Activated CD4-positive, alpha-beta T cell treated with anti-CD3 and anti-CD28 coated beads for 36 hours (primary cell): ENCODE measurements around the gene TUBGCP6. TPM values are rescaled to one million over a fixed set of nuclear protein-coding genes. Genes with fewer than 3 reads are reported as not detected.
A peak's percentile ranks its signal among the peaks of the same experiment; 100 is the strongest.
"Not testable (repeated sequence)": the region's sequence is repeated elsewhere in the genome, so short reads cannot be mapped to it uniquely, and the experiment has no call there.

Experiments
- ATAC-seq: fragments of 200-7000 bp; cut with Tn5 transposase; one replicate; pipeline ENCODE4 v1.10.0; 2021; ENCODE audit warnings: mild to moderate bottlenecking, moderate library complexity
- CTCF ChIA-PET: fragments of 350-600 bp; sonication (Branson Sonifier 250); formaldehyde crosslinking; loops from one replicate; lab custom pipeline; 2021; ENCODE audit warnings: antibody characterized with exemption; lab: Charles Lee
- POLR2A ChIA-PET: fragments of 350-600 bp; sonication (Branson Sonifier 250); formaldehyde crosslinking; loops from one replicate; lab custom pipeline; 2021; ENCODE audit warnings: antibody characterized with exemption, inconsistent platforms; lab: Charles Lee
- DNase-seq: peaks from one replicate; pipeline ENCODE4 v3.0.0-alpha.2; 2020
- H3K27ac Mint-ChIP-seq: one replicate; pipeline ENCODE4 v1.8.0; 2021; ENCODE audit warnings: mixed read lengths
- H3K27me3 Mint-ChIP-seq: one replicate; pipeline ENCODE4 v1.8.0; 2021; ENCODE audit warnings: mixed read lengths
- H3K36me3 Mint-ChIP-seq: one replicate; pipeline ENCODE4 v1.8.0; 2021; ENCODE audit warnings: low read depth, mixed read lengths
- H3K4me1 Mint-ChIP-seq: one replicate; pipeline ENCODE4 v1.8.0; 2021; ENCODE audit warnings: mixed read lengths
- H3K4me3 Mint-ChIP-seq: one replicate; pipeline ENCODE4 v1.8.0; 2021; ENCODE audit warnings: mild to moderate bottlenecking, moderate library complexity, mixed read lengths
- H3K9me3 Mint-ChIP-seq: one replicate; pipeline ENCODE4 v1.8.0; 2021; ENCODE audit warnings: low read depth, mixed read lengths
- intact Hi-C, 2 experiments: fragments of 100-400 bp; cut with DNase I in 1 of 2; cut with micrococcal nuclease in 1 of 2; formaldehyde crosslinking; loops; one replicate each; pipeline versions ENCODE4 v1.14.2 to v1.15.1; 2022 to 2024; cut with DNase I, micrococcal nuclease
- total RNA-seq, 2 experiments: library from RNA; stranded (reverse); gene quantifications; one replicate each; pipeline ENCODE4 v1.2.3, GENCODE V29; 2021

Gene TUBGCP6
- total RNA-seq, 2 experiments from 2014 or later: 42.2 to 49.2 TPM

DNA sequence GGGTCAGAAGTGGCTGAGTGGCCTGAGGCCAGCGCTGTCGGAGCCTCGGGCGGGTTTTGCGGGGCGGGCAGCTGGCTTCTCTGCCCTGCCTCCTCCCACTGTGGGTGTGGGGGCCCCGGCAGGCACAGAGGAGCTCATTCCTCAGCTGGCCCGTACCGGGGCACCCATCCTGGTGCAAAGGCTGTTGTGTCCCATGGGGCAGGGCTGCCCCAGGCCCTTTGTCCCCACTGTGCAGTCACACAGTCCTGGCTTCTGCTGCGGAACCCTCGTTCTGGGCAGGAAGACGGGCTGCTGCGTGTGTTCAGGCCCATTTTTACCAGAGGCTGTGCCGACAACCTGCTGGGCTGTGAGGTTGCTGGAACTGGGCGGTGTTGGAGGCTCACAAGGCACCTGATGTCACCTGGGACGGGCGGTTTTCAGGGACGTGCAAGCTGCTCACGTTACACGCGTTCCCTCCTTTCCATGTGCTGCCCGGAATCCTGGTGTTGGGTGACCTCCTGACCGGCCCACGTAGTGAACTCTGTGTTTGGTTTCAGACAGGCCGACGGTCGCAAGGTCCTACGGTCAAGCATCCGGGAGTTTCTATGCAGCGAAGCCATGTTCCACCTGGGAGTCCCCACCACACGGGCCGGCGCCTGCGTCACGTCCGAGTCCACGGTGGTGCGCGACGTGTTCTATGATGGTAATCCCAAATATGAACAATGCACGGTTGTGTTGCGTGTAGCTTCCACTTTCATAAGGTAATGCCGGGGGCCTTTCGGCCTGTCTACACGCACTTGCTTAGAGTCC lies 38.8 kb downstream of the TUBGCP6 start:
- intact Hi-C loops: no loop called here
- ChIA-PET CTCF (no interaction called here), POLR2A (no interaction called here)
- DNase-seq: no peak
- ATAC-seq: no peak
- H3K36me3 Mint-ChIP-seq: peaks cover 14% of the 10 kb centered on the region
- no peaks in the 10 kb centered on the region for H3K9me3 Mint-ChIP-seq
- H3K27me3 Mint-ChIP-seq: no peaks in the 10 kb centered on the region
- H3K4me3 Mint-ChIP-seq: no peak overlapping the region
- peaks cover 21% of the 10 kb centered on the region for H3K4me1 Mint-ChIP-seq
- no peak overlapping the region for H3K27ac Mint-ChIP-seq

DNA sequence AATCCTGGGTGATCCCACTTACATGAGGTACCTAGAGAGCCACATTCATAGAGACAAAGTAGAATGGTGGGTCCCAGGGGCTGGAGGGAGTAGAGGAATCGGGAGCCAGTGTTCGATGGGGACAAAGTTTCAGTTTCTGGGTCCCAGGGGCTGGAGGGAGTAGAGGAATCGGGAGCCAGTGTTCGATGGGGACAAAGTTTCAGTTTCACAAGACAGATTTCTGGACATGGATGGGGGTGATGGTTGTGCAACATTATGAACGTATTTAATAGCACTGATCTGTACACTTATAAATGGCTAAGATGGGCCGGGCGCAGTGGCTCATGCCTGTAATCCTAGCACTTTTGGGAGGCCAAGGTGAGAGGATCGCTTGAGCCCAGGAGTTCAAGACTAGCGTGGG lies 39.8 kb downstream of the TUBGCP6 start:
- H3K4me3 Mint-ChIP-seq, DNase-seq, ATAC-seq, H3K9me3 Mint-ChIP-seq, H3K27ac Mint-ChIP-seq, H3K27me3 Mint-ChIP-seq, CTCF ChIA-PET, POLR2A ChIA-PET, intact Hi-C loops: not testable (repeated sequence)
- Mint-ChIP-seq H3K36me3 (peaks cover 14% of the 10 kb centered on the region), H3K4me1 (peaks cover 21% of the 10 kb centered on the region)

DNA sequence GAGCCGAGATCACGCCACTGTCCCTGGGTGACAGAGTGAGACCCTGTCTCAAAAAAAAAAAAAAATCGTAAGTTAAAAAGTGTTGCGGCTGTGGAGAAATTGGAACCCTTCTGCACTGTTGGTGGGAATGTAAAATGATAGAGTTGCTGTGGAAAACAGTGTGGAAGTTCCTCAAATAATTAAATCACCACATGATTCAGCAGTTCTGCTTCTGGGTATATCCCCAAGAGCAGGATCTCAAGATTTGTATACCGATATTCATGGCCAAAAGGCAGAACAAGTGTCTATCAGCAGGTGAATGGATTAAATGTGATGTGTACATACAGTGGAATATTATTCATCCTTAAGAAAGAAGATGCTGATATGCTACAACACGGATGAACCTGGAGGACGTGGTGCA lies 40.3 kb downstream of the TUBGCP6 start:
- ATAC-seq: no peak
- Mint-ChIP-seq H3K9me3 (no peaks in the 10 kb centered on the region), H3K4me3 (no peak overlapping the region), H3K4me1 (peaks cover 21% of the 10 kb centered on the region), H3K27me3 (no peaks in the 10 kb centered on the region), H3K27ac (no peak overlapping the region), H3K36me3 (peaks cover 12% of the 10 kb centered on the region)
- ChIA-PET CTCF (no interaction called here), POLR2A (interaction anchor here (0.6 kb wide), 1 partner anchor 258 kb away, joined by 3 read pairs; no protein-coding TSS in a partner anchor)
- DNase-seq: no peak
- intact Hi-C loops: no loop called here

DNA sequence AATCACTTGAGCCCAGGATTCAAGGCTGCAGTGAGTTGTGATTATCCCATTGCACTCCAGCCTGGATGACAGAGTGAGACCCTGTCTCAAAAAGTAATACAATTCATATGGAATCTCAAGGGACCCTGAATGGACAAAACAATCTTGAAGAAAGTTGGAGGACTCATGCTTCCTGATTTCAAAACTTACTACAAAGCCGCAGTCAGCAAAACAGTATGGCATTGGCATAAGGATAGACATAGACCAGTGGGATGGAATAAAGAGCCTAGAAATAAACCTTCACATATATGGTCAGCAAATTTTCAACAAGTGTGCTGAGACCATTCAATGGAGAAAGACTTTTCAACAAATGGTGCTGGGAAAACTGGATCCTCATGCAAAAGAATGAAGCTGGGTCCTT lies 41.5 kb downstream of the TUBGCP6 start:
- POLR2A ChIA-PET: no interaction called here
- ATAC-seq: no peak

DNA sequence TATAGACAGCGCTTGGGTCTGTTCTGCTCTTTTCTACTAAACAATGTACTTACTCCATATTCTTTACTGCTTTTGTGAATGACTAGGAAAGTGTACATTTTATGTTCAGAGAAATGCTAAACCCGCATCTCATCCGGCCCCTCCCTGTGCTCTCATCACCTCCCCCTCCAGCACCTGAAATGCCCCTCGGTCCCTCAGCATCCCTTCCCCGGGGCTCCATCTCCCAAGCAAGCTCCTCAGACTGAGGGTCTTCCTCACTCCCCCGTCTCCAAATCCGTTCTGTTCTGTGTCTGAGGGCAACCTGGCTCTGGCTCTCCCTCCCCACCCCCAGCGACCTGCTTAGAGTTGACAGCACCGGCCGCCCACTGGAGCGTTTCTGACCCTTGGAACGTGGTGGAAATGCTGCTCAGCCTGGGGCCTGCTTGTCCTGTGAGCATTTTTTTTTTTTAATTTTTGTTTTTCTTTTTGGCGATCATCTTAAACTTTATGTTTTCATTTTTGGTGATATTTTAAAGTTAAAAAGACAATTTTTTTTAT lies 42.6 kb downstream of the TUBGCP6 start:
- ChIA-PET CTCF (interaction anchor here (1.3 kb wide), 1 partner anchor 10 kb away, joined by 4 read pairs; no protein-coding TSS in a partner anchor), POLR2A (interaction anchor here (1.2 kb wide), 1 partner anchor 11 kb away, joined by 4 read pairs; no protein-coding TSS in a partner anchor)
- Mint-ChIP-seq H3K4me3 (peak overlapping the region; percentile 79), H3K4me1 (peaks cover 23% of the 10 kb centered on the region), H3K27me3 (no peaks in the 10 kb centered on the region), H3K36me3 (peaks cover 20% of the 10 kb centered on the region), H3K9me3 (no peaks in the 10 kb centered on the region), H3K27ac (peak overlapping the region; percentile 19)
- intact Hi-C loops: no loop called here
- no peak for DNase-seq
- no peak for ATAC-seq

More for the DNA sequence above, 41.5 kb downstream of the TUBGCP6 start:
- H3K4me3 Mint-ChIP-seq: no peak overlapping the region
- peaks cover 15% of the 10 kb centered on the region for H3K36me3 Mint-ChIP-seq
- H3K27me3 Mint-ChIP-seq: no peaks in the 10 kb centered on the region
- CTCF ChIA-PET: interaction anchor here (1.0 kb wide), 1 partner anchor 12 kb away, joined by 3 read pairs; no protein-coding TSS in a partner anchor
- H3K27ac Mint-ChIP-seq: no peak overlapping the region
- DNase-seq: no peak
- H3K9me3 Mint-ChIP-seq: no peaks in the 10 kb centered on the region
- intact Hi-C loops: no loop called here
- H3K4me1 Mint-ChIP-seq: peaks cover 23% of the 10 kb centered on the region

DNA sequence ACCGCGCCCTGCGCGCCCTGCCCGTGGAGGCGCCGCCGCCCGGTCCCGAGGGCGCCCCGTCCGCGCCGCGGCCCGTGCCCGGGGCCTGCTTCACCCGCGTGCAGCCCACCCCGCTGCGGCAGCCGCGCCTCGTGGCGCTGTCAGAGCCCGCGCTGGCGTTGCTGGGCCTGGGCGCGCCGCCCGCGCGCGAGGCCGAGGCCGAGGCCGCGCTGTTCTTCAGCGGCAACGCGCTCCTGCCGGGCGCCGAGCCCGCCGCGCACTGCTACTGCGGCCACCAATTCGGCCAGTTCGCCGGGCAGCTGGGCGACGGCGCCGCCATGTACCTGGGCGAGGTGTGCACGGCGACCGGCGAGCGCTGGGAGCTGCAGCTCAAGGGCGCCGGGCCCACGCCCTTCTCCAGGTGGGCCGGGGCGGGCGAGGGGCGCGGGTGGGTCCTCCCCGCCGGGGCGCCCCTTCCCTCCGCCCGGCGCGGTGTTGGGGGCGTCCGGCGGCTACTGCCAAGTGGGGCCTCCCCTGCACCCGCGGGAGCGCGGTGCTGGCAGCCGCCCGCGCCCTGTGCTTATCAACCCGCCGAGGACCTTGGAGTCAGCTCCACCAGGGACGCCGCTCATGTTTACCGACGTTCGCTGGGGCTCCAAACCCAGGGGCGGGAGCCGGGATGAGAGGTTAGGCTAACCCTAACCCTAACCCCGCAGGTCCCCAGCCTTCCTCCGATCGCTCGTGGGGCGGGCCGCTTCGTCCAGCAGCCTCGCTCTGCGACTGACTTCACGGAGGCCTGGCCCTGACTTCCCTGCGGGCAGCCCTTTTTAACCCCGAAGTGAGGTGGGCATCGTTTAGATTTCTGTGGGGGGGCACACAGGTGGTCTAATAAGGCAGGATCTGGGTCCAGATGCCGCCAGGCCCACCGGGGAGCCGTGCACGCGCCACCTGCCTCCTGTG lies 43.4 kb downstream of the TUBGCP6 start:
- peak; percentile 25 for ATAC-seq
- intact Hi-C loops: no loop called here
- DNase-seq: peak; percentile 50
- peak overlapping the region; percentile 19 for H3K27ac Mint-ChIP-seq
- ChIA-PET POLR2A (interaction anchor here (1.2 kb wide), 1 partner anchor 10 kb away, joined by 4 read pairs; no protein-coding TSS in a partner anchor), CTCF (interaction anchor here (0.6 to 1.3 kb wide), 2 partner anchors 10 to 307 kb away, joined by 3 to 4 read pairs; no protein-coding TSS in a partner anchor)
- H3K9me3 Mint-ChIP-seq: no peaks in the 10 kb centered on the region
- peak overlapping the region; percentile 79 for H3K4me3 Mint-ChIP-seq
- H3K36me3 Mint-ChIP-seq: peaks cover 21% of the 10 kb centered on the region
- H3K4me1 Mint-ChIP-seq: peaks cover 23% of the 10 kb centered on the region
- no peaks in the 10 kb centered on the region for H3K27me3 Mint-ChIP-seq

DNA sequence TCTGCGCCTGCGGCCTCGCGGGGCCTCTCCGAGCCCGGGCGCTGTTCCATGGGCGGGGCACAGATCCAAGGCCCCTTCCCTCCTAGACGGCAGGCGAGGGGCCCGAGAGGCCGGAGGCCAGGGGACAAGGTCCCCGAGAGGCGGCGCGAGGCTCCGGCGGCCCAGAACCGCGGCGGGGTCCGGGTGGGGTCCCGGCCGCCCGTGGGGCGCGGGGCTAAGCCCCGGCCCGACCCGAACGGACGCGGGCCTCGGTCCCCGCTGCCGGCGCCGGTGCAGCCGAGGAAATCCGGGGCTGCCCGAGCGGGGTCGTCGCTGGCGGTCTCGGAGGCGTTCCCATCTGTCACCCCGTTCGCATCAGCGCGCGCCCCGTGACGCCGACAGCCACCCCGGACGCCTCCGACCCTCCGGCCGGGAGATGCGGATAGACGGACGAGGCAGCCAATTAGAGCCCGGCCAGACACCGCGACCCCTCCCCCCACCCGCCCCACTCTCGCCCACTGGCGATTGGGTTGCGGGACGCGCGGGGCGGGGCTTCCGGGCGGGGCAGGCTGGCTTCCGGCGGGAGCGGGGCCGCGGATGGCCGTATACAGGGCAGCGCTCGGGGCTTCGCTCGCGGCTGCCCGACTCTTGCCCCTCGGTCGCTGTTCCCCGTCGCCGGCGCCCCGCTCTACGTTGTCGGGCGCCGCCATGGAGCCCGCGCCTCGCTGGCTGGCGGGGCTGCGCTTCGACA lies 44.2 kb downstream of the TUBGCP6 start, which contains the start of gene SELENOO:
Gene SELENOO, plus strand, starts transcription at position 551 of the 730 bp plus-strand sequence. Its CDS starts 26 bp downstream, at position 577.
- H3K4me3 Mint-ChIP-seq: peak within 1 kb of the TSS; percentile 79
- H3K9me3 Mint-ChIP-seq: no peaks in the 10 kb centered on the region
- no peaks in the 10 kb centered on the region for H3K27me3 Mint-ChIP-seq
- CTCF ChIA-PET: interaction anchor here (0.6 to 1.3 kb wide), 2 partner anchors 9 to 307 kb away, joined by 3 to 4 read pairs; no protein-coding TSS in a partner anchor
- H3K27ac Mint-ChIP-seq: no peak within 1 kb of the TSS
- DNase-seq: peak; percentile 94
- POLR2A ChIA-PET: interaction anchor here (1.2 kb wide), 1 partner anchor 10 kb away, joined by 4 read pairs; no protein-coding TSS in a partner anchor
- intact Hi-C loops: loop anchor here (1.0 kb wide), 5 partner anchors 9 to 142 kb away; partner anchors contain the start of gene TRABD (in 1 of the 2)
- peaks cover 23% of the 10 kb centered on the region for H3K4me1 Mint-ChIP-seq
- ATAC-seq: peak; percentile 91
- peaks cover 26% of the 10 kb centered on the region for H3K36me3 Mint-ChIP-seq

DNA sequence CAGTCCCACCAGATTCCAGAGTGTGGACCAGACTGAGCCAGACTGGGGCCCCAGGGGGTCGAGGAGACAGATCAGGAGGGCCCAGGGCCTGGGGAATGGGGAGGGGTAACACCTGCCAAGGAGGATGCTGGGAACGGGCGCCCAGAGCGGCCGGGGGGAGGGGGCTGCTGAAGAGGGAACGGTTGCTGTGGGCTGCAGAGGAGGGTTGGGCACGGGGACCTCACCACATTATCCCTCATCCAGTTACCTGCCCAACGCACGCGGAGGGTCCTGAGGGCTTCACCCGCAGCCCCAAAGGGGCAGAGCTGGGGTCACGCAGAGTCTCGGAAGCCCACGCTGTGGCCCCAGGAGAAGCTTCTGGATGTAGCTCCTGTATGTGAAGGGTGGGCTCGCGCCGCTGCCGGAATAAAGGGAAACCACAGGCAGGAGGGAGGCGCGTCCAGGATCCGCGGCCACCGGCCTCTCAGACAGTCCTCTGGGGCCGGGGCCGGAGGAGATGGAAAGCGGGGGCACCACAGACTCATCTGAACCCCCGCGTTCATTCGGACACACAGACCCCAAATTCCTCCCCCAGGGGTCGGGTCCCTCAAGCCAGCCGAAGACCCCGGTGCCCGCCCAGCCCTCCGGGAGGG lies 44.9 kb downstream of the TUBGCP6 start:
- no peak overlapping the region for H3K27ac Mint-ChIP-seq
- ChIA-PET CTCF (interaction anchor here (0.6 kb wide), 1 partner anchor 431 kb away, joined by 3 read pairs; no protein-coding TSS in a partner anchor), POLR2A (no interaction called here)
- no peak for DNase-seq
- ATAC-seq: peak; percentile 1
- peak overlapping the region; percentile 66 for H3K4me3 Mint-ChIP-seq
- peaks cover 22% of the 10 kb centered on the region for H3K4me1 Mint-ChIP-seq
- no peaks in the 10 kb centered on the region for H3K9me3 Mint-ChIP-seq
- intact Hi-C loops: loop anchor here (1.0 to 10.0 kb wide), 6 partner anchors 9 to 265 kb away; partner anchors contain the start of gene TRABD (in 1 of the 2)
- H3K36me3 Mint-ChIP-seq: peaks cover 26% of the 10 kb centered on the region
- no peaks in the 10 kb centered on the region for H3K27me3 Mint-ChIP-seq

DNA sequence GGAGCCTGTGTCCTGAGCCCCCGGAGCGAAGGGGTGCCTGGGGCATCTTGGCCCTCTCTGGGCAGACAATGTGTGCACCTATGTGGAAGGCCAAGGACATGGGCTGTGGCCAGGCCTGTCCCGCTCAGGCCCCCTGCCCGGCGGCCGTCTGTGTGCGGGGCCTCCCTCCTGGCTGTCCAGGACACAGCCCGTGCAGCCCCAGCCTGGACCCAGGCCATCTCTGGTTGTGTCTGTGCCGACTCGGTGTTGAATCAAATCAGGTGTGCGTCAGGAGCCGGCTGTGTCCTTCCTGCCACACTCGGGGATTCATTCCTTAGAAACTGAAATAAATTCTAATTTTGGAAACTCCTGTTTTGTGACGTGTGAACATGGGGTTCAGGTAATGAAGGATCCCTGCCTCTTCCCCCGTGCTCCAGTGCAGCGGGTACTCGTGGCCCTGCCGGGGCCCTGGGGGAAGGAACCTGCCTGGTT lies 45.5 kb downstream of the TUBGCP6 start:
- ChIA-PET POLR2A (no interaction called here), CTCF (interaction anchor here (0.6 kb wide), 1 partner anchor 432 kb away, joined by 3 read pairs; no protein-coding TSS in a partner anchor)
- Mint-ChIP-seq H3K27ac (no peak overlapping the region), H3K4me1 (peaks cover 20% of the 10 kb centered on the region), H3K9me3 (no peaks in the 10 kb centered on the region), H3K4me3 (peak overlapping the region; percentile 66), H3K36me3 (peaks cover 26% of the 10 kb centered on the region), H3K27me3 (no peaks in the 10 kb centered on the region)
- intact Hi-C loops: loop anchor here in 1 of 2 experiments (10.0 kb wide), 1 partner anchor 264 kb away; no protein-coding TSS in a partner anchor
- ATAC-seq (no peak), DNase-seq (no peak)

DNA sequence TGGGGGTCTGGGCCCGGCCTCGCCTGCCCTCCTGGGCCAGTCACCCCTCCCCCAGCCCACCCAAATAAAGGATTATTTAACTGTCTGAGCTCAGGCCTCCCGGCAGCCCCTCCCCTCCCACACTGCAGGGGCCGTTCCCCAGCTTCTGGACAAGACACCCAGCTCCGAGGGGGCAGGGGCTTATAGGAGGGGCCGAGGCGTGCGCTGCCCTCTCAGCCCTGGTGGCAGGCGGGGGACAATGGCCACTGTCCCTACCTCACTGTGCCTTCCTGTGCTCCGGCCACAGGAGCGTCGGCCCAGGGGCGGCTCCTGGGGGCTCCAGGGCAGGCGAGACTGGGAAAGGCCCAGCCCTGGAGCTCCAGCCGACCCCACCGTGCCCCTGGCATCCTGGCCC lies 46.2 kb downstream of the TUBGCP6 start:
- no peaks in the 10 kb centered on the region for H3K9me3 Mint-ChIP-seq
- peaks cover 23% of the 10 kb centered on the region for H3K36me3 Mint-ChIP-seq
- DNase-seq: no peak
- no peak overlapping the region for H3K27ac Mint-ChIP-seq
- H3K27me3 Mint-ChIP-seq: no peaks in the 10 kb centered on the region
- ChIA-PET POLR2A (no interaction called here), CTCF (no interaction called here)
- intact Hi-C loops: loop anchor here in 1 of 2 experiments (10.0 kb wide), 1 partner anchor 264 kb away; no protein-coding TSS in a partner anchor
- no peak overlapping the region for H3K4me3 Mint-ChIP-seq
- peaks cover 17% of the 10 kb centered on the region for H3K4me1 Mint-ChIP-seq
- ATAC-seq: no peak
